ENCODE results near the gene SLC39A9.

GRCh38 chr14:69349091-69349777, 49.3 kb upstream of the SLC39A9 start:
- TF ChIP-seq POLR2A (IDR thresholded peaks at IDR 0.05; ENCODE audit: low read depth, low read length) (no peak), RBBP5 (conservative IDR thresholded peaks at IDR 0.05) (no peak), CTCF (IDR thresholded peaks at IDR 0.05 in 2 of 3, conservative IDR thresholded peaks at IDR 0.05 in 1 of 3; ENCODE audit: control insufficient read depth in 2 of 3, extremely low read depth in 1 of 3, insufficient read depth in 1 of 3, low read depth in 3 of 3, low read length in 3 of 3) (no peak), POLR2AphosphoS5 (IDR thresholded peaks at IDR 0.05; ENCODE audit: low read length) (no peak)
